Adrenal gland (tissue), 12 donors: ENCODE measurements around the gene CA5A. TPM values are rescaled to one million over a fixed set of nuclear protein-coding genes. Genes with fewer than 3 reads are reported as not detected.

Source experiments
- DNase-seq, 7 donors: peaks; one replicate each; pipeline ENCODE4 v3.0.0-alpha.2; 2019 to 2020
- H3K27ac ChIP-seq, 5 donors: fragments of 200-600 bp; sonication (generic) in 4 of 5; 1 replicate in 3 of 5; 2 replicates in 2 of 5; pipeline versions ENCODE4 v1.5.1 to v1.8.0; 2016 to 2020; ENCODE audit warnings: mild to moderate bottlenecking in 1 of 5
- H3K27me3 ChIP-seq: fragments of 200-600 bp; 2 replicates; pipeline ENCODE4 v1.8.0; 2021
- H3K36me3 ChIP-seq, 2 donors: fragments of 200-600 bp; replicated peaks in 1 of 2; 1 replicate in 1 of 2; 2 replicates in 1 of 2; pipeline versions ENCODE4 v1.5.1 to v1.8.0; 2018 to 2022
- H3K4me1 ChIP-seq, 2 donors: fragments of 200-600 bp; replicated peaks in 1 of 2; 1 replicate in 1 of 2; 2 replicates in 1 of 2; pipeline versions ENCODE4 v1.5.1 to v1.8.0; 2018 to 2021
- H3K4me3 ChIP-seq, 4 donors: fragments of 200-600 bp; sonication (generic) in 3 of 4; one replicate each; pipeline ENCODE4 v1.5.1; 2016 to 2018
- H3K9me3 ChIP-seq, 3 donors: fragments of 200-600 bp; sonication (generic) in 1 of 3; replicated peaks in 1 of 3; 1 replicate in 2 of 3; 2 replicates in 1 of 3; pipeline versions ENCODE4 v1.5.1 to v1.8.0; 2016 to 2021
- CTCF ChIP-seq, 6 experiments: fragments of 450-650 bp in 4 of 6; fragments of 200-600 bp in 2 of 6; sonication (generic) in 1 of 6; IDR thresholded peaks; 1 replicate in 5 of 6; 2 replicates in 1 of 6; pipeline versions ENCODE4 v1.5.1 to v1.8.0; 2016 to 2021; ENCODE audit warnings: antibody characterized with exemption in 6 of 6, mild to moderate bottlenecking in 2 of 6, moderate library complexity in 1 of 6
- POLR2A ChIP-seq, 2 donors: fragments of 450-650 bp; IDR thresholded peaks; one replicate each; pipeline ENCODE4 v1.6.1; 2017; ENCODE audit warnings: antibody characterized with exemption in 2 of 2, mild to moderate bottlenecking in 2 of 2, moderate library complexity in 1 of 2
- WGBS, 4 donors: extraction: QIAGEN DNeasy Blood & Tissue Kit in 2 of 4; methylation state at CpG; one replicate each; pipeline versions ENCODE4 v1.1.5 to v1.1.7; 2013 to 2017; 5-methylcytosine and 5-hydroxymethylcytosine counted together
- intact Hi-C, 2 donors: fragments of 100-400 bp; cut with DNase I; formaldehyde crosslinking; loops; one replicate each; pipeline versions ENCODE4 v1.14.1 to v1.15.0; 2022 to 2023
- polyA plus RNA-seq, 3 donors: library from polyadenylated mRNA; stranded (reverse); fragments of 200-250 nt in 2 of 3; fragments of 350-450 nt in 1 of 3; fragmentation: Illumina TruSeq in 1 of 3; extraction: RNeasy Lipid Tissue Mini Kit (QIAGEN cat#74804) in 1 of 3; gene quantifications; one replicate each; pipeline ENCODE4 v1.2.3, GENCODE V29; 2013 to 2014
- total RNA-seq, 9 donors: library from RNA; depleted of rRNA in 4 of 9; stranded (reverse); fragments of >200 nt in 4 of 9; fragments of 120-200 nt in 1 of 9; fragmentation: NEBNext Ultra II Directional in 1 of 9; extraction: Animal tissue kit (Norgen Biotek cat#: 25700) in 1 of 9; gene quantifications; one replicate each; pipeline versions ENCODE4 v1.1.0 to v1.2.4, GENCODE V29; 2013 to 2023
- donor health status: healthy with polysubstance abuse.
- donor health status: Bipolar disorder and iron deficiency.
- donor health status: DM: yes; HTN: yes; CAD: no.
- donor health status: DM: no; HTN: no; CAD: no.
- donor health status: DM: no; HTN: no; CAD: no.
- donor health status: DM: yes; HTN: yes; CAD: no.

The CA5A gene
- total and polyA plus RNA-seq, 12 donors, result 0.17 to 0.56 TPM; not detected in 10

- intact Hi-C loops, result no loop called here
- H3K27ac ChIP-seq, result peak overlapping the region in 1 of 5 donors; percentile 80
- H3K9me3 ChIP-seq, result no peaks in the 10 kb centered on the region
- H3K36me3 ChIP-seq, result no peaks in the 10 kb centered on the region
- 89 to 96% (median 92%) methylated on average over 12 to 22 of the region's 22 CpGs for WGBS, 4 donors
- H3K4me1 ChIP-seq, result peaks cover 9 to 21% of the 10 kb centered on the region in 2 donors
- no peak for TF ChIP-seq CTCF (IDR thresholded peaks at IDR 0.05)
- no peak for TF ChIP-seq POLR2A (IDR thresholded peaks at IDR 0.05)
- DNase-seq, result no peak
- no peaks in the 10 kb centered on the region for H3K27me3 ChIP-seq
- H3K4me3 ChIP-seq, result no peak overlapping the region
Measured at GRCh38 chr16:87854907-87855683, 81.2 kb downstream of the CA5A start.

DNA sequence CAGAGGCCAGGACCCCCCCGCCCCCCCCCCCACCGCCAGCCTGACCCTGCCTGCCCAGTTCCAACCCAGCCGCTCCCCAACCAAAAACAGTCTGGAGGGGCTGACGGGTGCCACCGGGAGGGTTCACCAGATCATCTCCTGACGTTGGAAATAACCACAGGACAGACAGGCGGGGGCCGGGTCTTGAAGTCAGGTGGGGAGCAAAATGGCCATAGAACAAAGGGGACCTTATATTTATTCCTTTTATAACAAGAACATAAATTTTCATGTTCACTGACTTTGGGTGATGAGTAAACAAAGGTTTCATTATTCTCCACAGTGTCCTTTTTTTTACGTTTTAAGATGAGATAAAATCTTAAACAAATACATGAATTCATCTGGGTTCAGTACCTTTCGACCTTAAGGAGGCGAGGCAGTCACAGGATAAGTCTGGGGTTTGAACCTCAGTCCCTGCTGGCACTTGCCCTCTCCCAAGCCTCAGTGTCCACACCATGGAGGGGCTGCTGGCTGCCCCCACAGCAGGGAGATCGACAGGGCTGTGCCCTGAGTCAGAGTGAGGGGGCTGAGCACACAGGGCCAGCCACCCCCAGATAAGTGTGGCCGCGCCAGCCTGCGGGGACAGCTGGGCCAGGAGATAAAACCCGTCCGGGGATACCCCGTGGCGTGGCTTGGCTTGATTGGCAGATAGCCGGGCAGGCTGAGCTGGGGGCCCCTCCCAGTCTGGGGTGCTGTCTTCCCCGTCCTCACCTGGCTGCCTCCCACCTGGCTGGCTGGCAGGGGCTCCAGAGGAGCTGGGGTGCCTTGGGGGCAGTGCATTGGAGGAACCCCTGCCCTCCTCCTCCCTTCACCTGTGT lies 82.0 kb downstream of the CA5A start:
- H3K4me1 ChIP-seq, result peaks cover 9 to 21% of the 10 kb centered on the region in 2 donors
- intact Hi-C loops, result no loop called here
- no peaks in the 10 kb centered on the region for H3K36me3 ChIP-seq
- H3K4me3 ChIP-seq, result peak overlapping the region in 1 of 4 donors; percentile 20
- TF ChIP-seq POLR2A (IDR thresholded peaks at IDR 0.05), result no peak
- TF ChIP-seq CTCF (IDR thresholded peaks at IDR 0.05), result no peak
- peak overlapping the region in 2 of 5 donors; percentile 56 to 80 for H3K27ac ChIP-seq
- no peaks in the 10 kb centered on the region for H3K9me3 ChIP-seq
- no peak for DNase-seq
- WGBS, 4 donors, result 57 to 68% (median 66%) methylated on average over 9 to 21 of the region's 21 CpGs
- no peaks in the 10 kb centered on the region for H3K27me3 ChIP-seq

GRCh38 chr16:87853411-87854052 lies 82.8 kb downstream of the CA5A start:
- H3K27me3 ChIP-seq, result no peaks in the 10 kb centered on the region
- TF ChIP-seq POLR2A (IDR thresholded peaks at IDR 0.05) (peak; percentile 36 to 61), CTCF (IDR thresholded peaks at IDR 0.05) (no peak)
- intact Hi-C loops, result no loop called here
- no peaks in the 10 kb centered on the region for H3K9me3 ChIP-seq
- peak overlapping the region in 1 of 4 donors; percentile 20 for H3K4me3 ChIP-seq
- H3K4me1 ChIP-seq, result peaks cover 9 to 21% of the 10 kb centered on the region in 2 donors
- DNase-seq, result peak; percentile 87 to 97 (median 92)
- 16 to 33% (median 19%) methylated on average over 9 to 25 of the region's 25 CpGs for WGBS, 4 donors
- no peaks in the 10 kb centered on the region for H3K36me3 ChIP-seq
- peak overlapping the region in 2 of 5 donors; percentile 56 to 80 for H3K27ac ChIP-seq

DNA sequence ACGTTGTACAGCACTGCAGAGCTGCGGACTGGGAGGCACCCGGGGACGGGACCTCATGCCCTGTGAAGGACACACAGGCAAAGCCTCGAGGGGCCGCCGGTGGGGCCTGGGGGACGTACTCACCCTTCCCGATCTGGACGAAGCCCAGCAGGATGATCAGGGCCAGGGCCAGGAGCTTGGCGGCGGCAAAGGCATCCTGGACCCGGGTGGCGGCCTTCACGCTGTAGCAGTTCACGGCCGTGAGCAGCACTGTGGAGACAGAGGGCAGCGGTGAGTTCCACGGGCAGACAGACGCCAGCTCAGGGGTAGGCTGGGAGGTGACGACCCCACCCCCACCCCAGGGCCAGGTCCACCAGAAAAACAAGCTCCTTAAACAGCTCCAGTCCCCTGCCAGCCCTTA lies 84.7 kb downstream of the CA5A start:
- TF ChIP-seq POLR2A (IDR thresholded peaks at IDR 0.05) (no peak), CTCF (IDR thresholded peaks at IDR 0.05) (no peak)
- H3K4me3 ChIP-seq, result no peak overlapping the region
- H3K4me1 ChIP-seq, result peaks cover 9 to 21% of the 10 kb centered on the region in 2 donors
- WGBS, 4 donors, result 43 to 68% (median 50%) methylated on average over 3 to 21 of the region's 21 CpGs
- DNase-seq, result no peak
- no peak overlapping the region for H3K27ac ChIP-seq
- intact Hi-C loops, result loop anchor here in 1 of 2 donors (2.0 kb wide), 1 partner anchor 21 kb away; no protein-coding TSS in a partner anchor
- H3K27me3 ChIP-seq, result no peaks in the 10 kb centered on the region
- no peaks in the 10 kb centered on the region for H3K36me3 ChIP-seq
- H3K9me3 ChIP-seq, result no peaks in the 10 kb centered on the region
